Measurements from ENCODE around the gene EPHB4. TPM values are rescaled to one million over a fixed set of nuclear protein-coding genes. Genes with fewer than 3 reads are reported as not detected.

The EPHB4 gene
- total and polyA plus RNA-seq, 2 of the 8 experiments (the other 6 are each of a cell fraction or from before 2014, with no cell fraction given): 85.0 to 113 TPM

GRCh38 chr7:100867776-100868485 is 40.6 kb upstream of the EPHB4 start:
- Histone ChIP-seq H3K79me1 (ENCODE audit: low read depth, low read length) (peaks cover 7% of the 10 kb centered on the region; the same call in 1 of the 2 replicates), H3K27me3 (replicated peaks in 1 of 4; ENCODE audit: control insufficient read depth in 3 of 4, extremely low read depth in 1 of 4, insufficient read depth in 3 of 4, low read length in 3 of 4) (no peaks in the 10 kb centered on the region), H3K4ac (replicated peaks; ENCODE audit: insufficient read length, low read depth, low read length) (peak overlapping the region; percentile 77), H4K20me1 (replicated peaks in 1 of 2; ENCODE audit: control insufficient read depth in 1 of 2, insufficient read depth in 2 of 2, low read length in 2 of 2) (no peaks in the 10 kb centered on the region), H2BK5ac (ENCODE audit: low read depth, low read length) (peak overlapping the region; percentile 94), H2BK12ac (ENCODE audit: low read depth, low read length) (peak overlapping the region; percentile 84; the same call in 1 of the 2 replicates), H3K9me3 (ENCODE audit: insufficient read depth in 2 of 2, low read depth in 1 of 2, low read length in 1 of 2) (no peaks in the 10 kb centered on the region), H4K5ac (ENCODE audit: insufficient read length, low read depth, low read length) (peak overlapping the region; percentile 94), H3K79me2 (ENCODE audit: control insufficient read depth in 1 of 2, insufficient read depth in 2 of 2, low read length in 2 of 2) (peaks cover 0 to 18% of the 10 kb centered on the region in 2 experiments; a peak in 3 of 4 replicates), H3K9ac (replicated peaks in 1 of 4; ENCODE audit: extremely low read depth in 1 of 4, low read depth in 3 of 4, low read length in 3 of 4) (peak overlapping the region; percentile 64 to 91 (median 83)), H4K8ac (ENCODE audit: extremely low read depth, insufficient read depth, low read length) (peak overlapping the region; percentile 95), H3K23me2 (ENCODE audit: low read depth, low read length) (peaks cover 6% of the 10 kb centered on the region; the same call in 1 of the 2 replicates), H2AFZ (ENCODE audit: low read length) (no peak overlapping the region), H3K4me3 (ENCODE audit: extremely low read depth in 1 of 4, insufficient read depth in 2 of 4, low read depth in 3 of 4, low read length in 4 of 4) (peak overlapping the region; percentile 68 to 93 (median 83)), H2BK20ac (ENCODE audit: low read length) (no peak overlapping the region), H2BK120ac (replicated peaks; ENCODE audit: low read depth, low read length) (peak overlapping the region; percentile 78), H3K4me2 (ENCODE audit: insufficient read depth in 1 of 2, low read depth in 2 of 2, low read length in 2 of 2) (peak overlapping the region; percentile 73 to 91), H2BK15ac (ENCODE audit: low read length) (peak overlapping the region; percentile 23; the same call in 1 of the 2 replicates), H3K23ac (ENCODE audit: insufficient read length) (no peak overlapping the region), H3K36me3 (ENCODE audit: control insufficient read depth in 2 of 4, insufficient read depth in 4 of 4, low read length in 3 of 4) (peaks cover 19 to 32% (median 25%) of the 10 kb centered on the region in 4 experiments), H3K14ac (ENCODE audit: insufficient read length) (no peak overlapping the region), H2AK5ac (ENCODE audit: low read depth, low read length) (no peak overlapping the region), H3K27ac (ENCODE audit: low read depth, low read length) (peak overlapping the region; percentile 94), H4K91ac (replicated peaks; ENCODE audit: insufficient read length, low read length) (peak overlapping the region; percentile 84), H3K56ac (replicated peaks; ENCODE audit: insufficient read length, low read depth, low read length) (peak overlapping the region; percentile 92), H3K4me1 (replicated peaks in 1 of 4; ENCODE audit: control insufficient read depth in 3 of 4, insufficient read depth in 4 of 4, low read length in 3 of 4) (peaks cover 2 to 16% (median 11%) of the 10 kb centered on the region in 4 experiments), H3K18ac (ENCODE audit: extremely low read depth, low read length) (peak overlapping the region; percentile 99)
- WGBS, 2 experiments (ENCODE audit: extremely low coverage in 1 of 2, insufficient coverage in 1 of 2, insufficient read length in 1 of 2, insufficient replicate concordance in 2 of 2, low coverage in 1 of 2, low lambda C conversion rate in 2 of 2, missing lambda C conversion rate in 1 of 2): 19% methylated on average over 24 of the region's 27 CpGs; no CpG with 5 or more reads in 1 of the 2 experiments
- FAIRE-seq: no peak
- POLR2A ChIA-PET (ENCODE audit: partially characterized antibody): interaction anchor here (1.2 to 15.1 kb wide), 10 partner anchors 10 to 63 kb away, joined by 3 to 313 read pairs (median 6); partner anchors contain the start of genes SLC12A9 and UFSP1
- peak; percentile 46; the same call in 1 of the 2 replicates for TF ChIP-seq TAF1 (IDR thresholded peaks at IDR 0.05; ENCODE audit: low read depth, low read length)
- TF ChIP-seq POLR2A (IDR thresholded peaks at IDR 0.05; ENCODE audit: control extremely low read depth in 1 of 2, low read depth in 2 of 2, low read length in 2 of 2): 0 out of 3 replicates have a peak, but pooled peaks of 1 of the 2 experiments have one; percentile 48
- TF ChIP-seq EGR1 (IDR thresholded peaks at IDR 0.05; ENCODE audit: borderline replicate concordance, low read depth, low read length): no peak
- TF ChIP-seq CREB1 (IDR thresholded peaks at IDR 0.05): peak; percentile 75
- TF ChIP-seq POLR2AphosphoS5 (IDR thresholded peaks at IDR 0.05; ENCODE audit: low read depth, low read length): peak; percentile 78
- DNase-seq (ENCODE audit: low read depth in 1 of 2, low spot score in 2 of 2): peak in 1 of 2 experiments; percentile 53
- CTCF ChIA-PET (ENCODE audit: partially characterized antibody): no interaction called here

All from H1 (cell line).